ENCODE data around the gene NSRP1. TPM values are rescaled to one million over a fixed set of nuclear protein-coding genes. Genes with fewer than 3 reads are reported as not detected.
A peak's percentile ranks its signal among the peaks of the same experiment; 100 is the strongest.

NSRP1 gene
- total RNA-seq, 1 donor from 2014 or later = 20.2 TPM

DNA sequence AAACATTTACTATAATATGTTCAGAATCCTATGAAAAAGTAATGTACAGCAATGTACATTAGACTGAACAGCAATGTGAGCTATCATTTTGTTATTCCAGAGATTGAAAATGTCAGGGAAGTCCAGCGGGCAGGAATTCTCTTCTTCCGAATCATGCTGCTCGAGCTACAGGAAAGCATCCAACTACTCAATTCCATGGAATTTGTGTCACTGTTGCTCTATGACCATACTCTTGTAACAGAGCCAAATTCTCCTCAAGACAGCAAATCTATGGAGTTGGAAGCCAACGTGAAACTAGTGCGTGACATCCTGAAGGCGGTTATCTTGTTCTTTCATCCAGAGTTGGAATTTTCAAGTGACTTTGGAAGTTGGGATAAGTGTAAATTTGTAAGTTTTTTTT is 24.8 kb upstream of the NSRP1 start:
- Mint-ChIP-seq H3K27ac (ENCODE audit: unreplicated experiment) (no peak overlapping the region), H3K36me3 (ENCODE audit: low read depth, unreplicated experiment) (no peaks in the 10 kb centered on the region), H3K4me3 (ENCODE audit: unreplicated experiment) (no peak overlapping the region), H3K9me3 (ENCODE audit: unreplicated experiment) (no peaks in the 10 kb centered on the region), H3K27me3 (ENCODE audit: unreplicated experiment) (peaks cover 4% of the 10 kb centered on the region), H3K4me1 (ENCODE audit: unreplicated experiment) (peaks cover 23% of the 10 kb centered on the region)
- TF ChIP-seq, protein P1, sequence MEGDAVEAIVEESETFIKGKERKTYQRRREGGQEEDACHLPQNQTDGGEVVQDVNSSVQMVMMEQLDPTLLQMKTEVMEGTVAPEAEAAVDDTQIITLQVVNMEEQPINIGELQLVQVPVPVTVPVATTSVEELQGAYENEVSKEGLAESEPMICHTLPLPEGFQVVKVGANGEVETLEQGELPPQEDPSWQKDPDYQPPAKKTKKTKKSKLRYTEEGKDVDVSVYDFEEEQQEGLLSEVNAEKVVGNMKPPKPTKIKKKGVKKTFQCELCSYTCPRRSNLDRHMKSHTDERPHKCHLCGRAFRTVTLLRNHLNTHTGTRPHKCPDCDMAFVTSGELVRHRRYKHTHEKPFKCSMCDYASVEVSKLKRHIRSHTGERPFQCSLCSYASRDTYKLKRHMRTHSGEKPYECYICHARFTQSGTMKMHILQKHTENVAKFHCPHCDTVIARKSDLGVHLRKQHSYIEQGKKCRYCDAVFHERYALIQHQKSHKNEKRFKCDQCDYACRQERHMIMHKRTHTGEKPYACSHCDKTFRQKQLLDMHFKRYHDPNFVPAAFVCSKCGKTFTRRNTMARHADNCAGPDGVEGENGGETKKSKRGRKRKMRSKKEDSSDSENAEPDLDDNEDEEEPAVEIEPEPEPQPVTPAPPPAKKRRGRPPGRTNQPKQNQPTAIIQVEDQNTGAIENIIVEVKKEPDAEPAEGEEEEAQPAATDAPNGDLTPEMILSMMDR (IDR thresholded peaks at IDR 0.05; ENCODE audit: unreplicated experiment) = no peak
- no peak for DNase-seq (ENCODE audit: low spot score)

DNA sequence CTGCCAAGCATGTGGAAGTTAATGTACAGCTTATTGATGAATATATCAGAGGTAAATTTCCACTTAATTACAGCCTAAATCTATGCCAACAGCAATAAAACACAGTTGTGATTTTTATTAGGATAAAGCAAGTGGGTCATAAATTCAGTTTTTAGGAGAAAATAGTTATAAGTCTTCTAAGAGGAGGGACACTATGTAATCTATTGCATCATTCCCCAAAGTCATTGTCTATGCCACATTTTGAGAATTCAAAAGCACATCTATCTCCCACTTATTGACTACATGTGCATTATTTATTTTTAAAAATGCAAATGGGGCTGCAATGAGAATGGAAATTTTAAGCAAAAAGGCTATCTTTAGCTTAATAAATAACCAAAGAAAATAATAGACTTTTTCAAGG is 23.7 kb upstream of the NSRP1 start:
- DNase-seq (ENCODE audit: low spot score) = no peak
- TF ChIP-seq, protein P1 (IDR thresholded peaks at IDR 0.05; ENCODE audit: unreplicated experiment) = no peak
- Mint-ChIP-seq H3K9me3 (ENCODE audit: unreplicated experiment) (no peaks in the 10 kb centered on the region), H3K27me3 (ENCODE audit: unreplicated experiment) (peaks cover 2% of the 10 kb centered on the region), H3K4me3 (ENCODE audit: unreplicated experiment) (no peak overlapping the region), H3K4me1 (ENCODE audit: unreplicated experiment) (peaks cover 23% of the 10 kb centered on the region), H3K36me3 (ENCODE audit: low read depth, unreplicated experiment) (no peaks in the 10 kb centered on the region), H3K27ac (ENCODE audit: unreplicated experiment) (no peak overlapping the region)

DNA sequence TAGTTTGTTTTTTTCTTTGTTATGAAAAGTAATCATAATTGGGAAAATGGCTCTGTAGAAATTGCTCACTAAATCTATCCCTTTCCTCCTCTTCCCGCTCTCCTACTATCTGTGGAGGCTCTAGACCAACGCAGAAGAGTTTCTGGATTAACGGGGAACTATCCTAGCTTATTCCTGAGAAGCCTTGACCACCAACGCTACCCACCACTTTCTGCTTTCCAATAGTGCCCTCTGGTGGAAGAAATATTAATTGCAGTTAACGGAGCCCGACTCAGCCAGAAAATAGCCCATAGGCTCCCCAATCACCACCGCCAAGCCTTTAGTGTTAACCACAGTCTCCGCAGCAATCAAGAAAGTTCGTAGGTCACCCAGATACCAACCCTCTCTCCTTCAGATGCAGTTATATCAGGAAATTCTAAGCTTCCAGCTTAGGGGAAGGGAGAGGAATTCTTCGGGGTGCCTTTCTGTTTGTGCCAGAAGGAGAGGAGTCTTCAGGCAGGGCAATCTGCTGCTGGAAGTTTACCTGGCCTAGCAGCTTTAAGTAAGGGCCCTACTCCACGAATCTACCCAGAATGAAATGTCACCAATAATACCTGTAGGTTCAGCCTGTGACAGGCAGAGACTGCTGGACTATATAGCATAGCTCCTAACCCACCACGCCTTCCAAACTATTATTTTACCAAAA is 23.0 kb upstream of the NSRP1 start:
- DNase-seq (ENCODE audit: low spot score) = peak; percentile 81
- no peak overlapping the region for H3K4me3 Mint-ChIP-seq (ENCODE audit: unreplicated experiment)

DNA sequence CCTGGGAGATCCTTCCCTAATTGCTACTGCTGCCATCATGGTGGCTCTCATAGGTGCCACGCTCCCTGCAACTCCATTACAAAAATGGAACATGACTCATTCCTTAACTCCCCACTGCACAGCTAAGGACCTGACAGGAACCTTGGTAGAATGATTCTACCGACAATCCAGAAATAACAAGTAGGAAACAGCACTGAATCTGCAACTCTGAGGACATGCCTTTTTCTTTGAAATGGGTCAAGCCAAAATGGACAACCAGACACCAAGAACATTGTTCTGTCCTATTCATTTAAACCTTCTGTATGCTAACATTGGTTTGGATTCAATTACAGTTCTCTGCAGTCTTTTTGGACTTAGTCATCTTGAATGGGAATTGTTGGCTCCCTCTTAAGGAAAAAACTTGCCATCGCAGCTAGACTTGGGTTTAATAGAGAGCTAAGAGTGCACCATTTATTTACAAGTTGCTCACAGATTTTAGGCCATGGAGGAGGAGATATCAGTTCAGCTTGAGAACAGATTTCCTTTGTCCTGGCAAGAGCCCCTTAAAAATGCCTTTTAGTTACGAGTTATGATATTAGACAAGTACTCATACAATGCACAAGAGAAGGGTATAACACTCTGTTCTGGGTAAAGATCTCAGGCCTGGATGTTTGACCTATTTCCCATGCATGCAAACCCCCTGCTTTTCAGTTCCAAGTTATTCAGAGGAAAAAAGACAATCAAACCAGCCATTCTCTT is 20.9 kb upstream of the NSRP1 start:
- Mint-ChIP-seq H3K27me3 (ENCODE audit: unreplicated experiment) (peaks cover 4% of the 10 kb centered on the region), H3K27ac (ENCODE audit: unreplicated experiment) (peak overlapping the region; percentile 10), H3K4me3 (ENCODE audit: unreplicated experiment) (no peak overlapping the region)

More for the DNA sequence above, 23.0 kb upstream of the NSRP1 start:
- Mint-ChIP-seq H3K4me1 (ENCODE audit: unreplicated experiment) (peaks cover 23% of the 10 kb centered on the region), H3K27ac (ENCODE audit: unreplicated experiment) (no peak overlapping the region), H3K36me3 (ENCODE audit: low read depth, unreplicated experiment) (no peaks in the 10 kb centered on the region), H3K9me3 (ENCODE audit: unreplicated experiment) (no peaks in the 10 kb centered on the region), H3K27me3 (ENCODE audit: unreplicated experiment) (peaks cover 2% of the 10 kb centered on the region)
- TF ChIP-seq, protein P1 (IDR thresholded peaks at IDR 0.05; ENCODE audit: unreplicated experiment) = peak; percentile 99

More for the DNA sequence above, 20.9 kb upstream of the NSRP1 start:
- DNase-seq (ENCODE audit: low spot score) = peak; percentile 46
- Mint-ChIP-seq H3K4me1 (ENCODE audit: unreplicated experiment) (peaks cover 23% of the 10 kb centered on the region), H3K36me3 (ENCODE audit: low read depth, unreplicated experiment) (no peaks in the 10 kb centered on the region), H3K9me3 (ENCODE audit: unreplicated experiment) (no peaks in the 10 kb centered on the region)
- TF ChIP-seq, protein P1 (IDR thresholded peaks at IDR 0.05; ENCODE audit: unreplicated experiment) = peak; percentile 66
